GM18517 (cell line): ENCODE results near the gene POU3F1.
A peak's percentile ranks its signal among the peaks of the same experiment; 100 is the strongest.

ENCODE experiments used
- ATAC-seq: cut with Tn5 transposase; IDR thresholded peaks from one replicate; pipeline ENCODE4 v1.9.1; 2021; ENCODE audit warnings: mild to moderate bottlenecking, moderate library complexity; ENCODE audit not compliant: unreplicated experiment

POU3F1 gene

GRCh38 chr1:38074302-38074677 lies 27.7 kb upstream of the POU3F1 start:
- ATAC-seq, result no peak

- no peak for ATAC-seq
Observed at GRCh38 chr1:38073534-38074301, 27.1 kb upstream of the POU3F1 start.

GRCh38 chr1:38072858-38073257 lies 26.3 kb upstream of the POU3F1 start:
- ATAC-seq, result no peak

DNA sequence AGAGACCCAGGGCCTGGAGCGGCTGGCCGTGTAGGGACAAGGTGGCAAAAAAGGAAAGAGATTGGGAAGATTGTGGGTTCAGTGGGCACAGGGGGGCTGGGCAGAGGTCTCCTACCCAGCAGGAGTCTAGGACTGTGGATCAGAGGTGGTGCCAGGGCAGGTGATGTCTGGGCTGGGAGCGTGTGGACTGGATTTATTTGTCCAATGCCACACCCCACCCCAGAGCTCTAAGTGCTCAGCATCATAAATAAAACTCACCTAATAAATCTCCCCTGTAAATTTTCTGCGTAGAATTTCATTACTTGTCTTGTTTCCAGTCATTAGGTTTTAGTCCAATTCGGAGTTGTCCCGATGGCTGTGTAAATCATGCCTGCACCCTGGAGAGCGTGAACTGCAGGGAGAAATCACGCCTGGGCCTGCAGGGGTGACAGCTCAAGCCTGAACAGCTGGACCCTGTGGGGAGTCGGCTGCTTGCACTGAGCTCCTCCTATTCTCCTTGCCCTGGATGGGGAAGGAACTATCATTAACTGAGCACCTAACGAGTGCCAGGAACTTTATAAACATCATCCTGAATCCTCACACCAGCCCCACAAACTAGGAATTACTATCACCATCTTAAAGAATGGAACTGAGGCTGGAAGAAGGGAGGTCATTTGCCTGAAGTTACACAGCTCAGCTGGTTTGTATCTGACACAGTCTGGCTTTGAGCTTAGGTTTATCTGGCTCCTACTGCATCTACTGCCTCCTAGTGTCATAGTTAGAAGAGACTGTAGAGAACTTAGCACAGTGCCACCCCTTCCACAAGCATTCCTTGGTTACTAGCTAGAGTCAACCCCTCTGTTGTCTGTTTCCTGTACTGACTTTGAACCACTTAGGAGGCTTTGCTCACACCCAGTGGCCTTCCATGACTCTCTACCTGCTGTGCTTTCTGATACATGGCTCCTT lies 25.0 kb upstream of the POU3F1 start:
- no peak for ATAC-seq

DNA sequence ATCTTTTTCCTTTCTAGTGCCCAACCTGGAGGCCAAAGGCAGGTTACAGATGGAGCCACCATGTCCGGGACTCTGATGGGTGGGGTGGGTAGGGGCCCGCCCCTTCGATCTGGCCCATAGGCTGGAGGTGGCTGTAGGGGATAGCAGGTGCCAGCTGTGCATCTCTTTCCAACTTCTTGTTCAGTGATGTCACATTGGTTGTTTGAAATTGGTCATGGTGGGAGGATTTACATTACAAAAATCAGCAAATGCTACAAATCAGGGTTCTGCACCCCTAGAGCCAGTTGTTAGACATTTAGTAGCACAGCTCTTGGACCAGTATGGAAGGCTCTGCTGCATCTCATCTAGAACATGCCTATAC lies 22.4 kb upstream of the POU3F1 start:
- ATAC-seq, result no peak

DNA sequence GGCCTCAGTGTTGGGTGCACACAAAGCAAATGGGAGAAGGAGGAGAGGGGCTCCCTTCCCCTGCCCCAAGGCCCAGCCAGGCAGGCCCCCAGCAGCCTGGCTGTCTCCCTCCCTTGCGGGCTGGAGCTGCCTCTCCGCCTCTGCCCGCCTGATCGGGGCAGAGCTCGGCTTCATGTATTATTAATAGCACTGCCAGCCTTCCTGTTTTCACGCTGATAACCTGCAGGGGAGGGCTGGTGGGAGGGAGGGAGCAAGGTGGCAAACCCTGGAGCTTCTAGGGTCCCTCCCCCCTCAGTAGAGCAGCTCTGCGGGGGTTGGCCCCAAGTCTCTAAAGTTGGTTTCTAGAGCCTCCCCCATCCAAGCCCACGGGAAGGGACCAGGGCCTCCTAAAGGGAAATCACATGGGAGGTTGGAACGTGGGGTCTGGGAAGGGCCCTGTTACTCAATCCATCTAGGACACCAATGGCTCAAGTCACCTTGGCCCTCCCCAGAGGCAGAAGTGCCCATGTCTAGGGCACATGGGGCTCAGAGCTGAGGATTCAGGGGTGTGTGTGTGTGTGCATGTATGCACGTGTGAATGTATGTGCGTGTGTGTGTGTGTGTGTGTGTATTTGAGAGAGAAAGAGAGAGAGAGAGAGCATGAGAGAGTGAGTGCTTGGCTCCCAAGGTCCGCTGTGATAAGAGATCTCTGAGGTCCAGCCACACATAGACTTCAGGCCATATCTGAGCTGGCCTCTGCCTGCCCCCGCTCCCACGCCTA lies 21.8 kb upstream of the POU3F1 start:
- ATAC-seq, result no peak

- ATAC-seq, result no peak
Observed at GRCh38 chr1:38064197-38064903, 17.8 kb upstream of the POU3F1 start.

- ATAC-seq, result no peak
Observed at GRCh38 chr1:38063616-38064015, 17.0 kb upstream of the POU3F1 start.

DNA sequence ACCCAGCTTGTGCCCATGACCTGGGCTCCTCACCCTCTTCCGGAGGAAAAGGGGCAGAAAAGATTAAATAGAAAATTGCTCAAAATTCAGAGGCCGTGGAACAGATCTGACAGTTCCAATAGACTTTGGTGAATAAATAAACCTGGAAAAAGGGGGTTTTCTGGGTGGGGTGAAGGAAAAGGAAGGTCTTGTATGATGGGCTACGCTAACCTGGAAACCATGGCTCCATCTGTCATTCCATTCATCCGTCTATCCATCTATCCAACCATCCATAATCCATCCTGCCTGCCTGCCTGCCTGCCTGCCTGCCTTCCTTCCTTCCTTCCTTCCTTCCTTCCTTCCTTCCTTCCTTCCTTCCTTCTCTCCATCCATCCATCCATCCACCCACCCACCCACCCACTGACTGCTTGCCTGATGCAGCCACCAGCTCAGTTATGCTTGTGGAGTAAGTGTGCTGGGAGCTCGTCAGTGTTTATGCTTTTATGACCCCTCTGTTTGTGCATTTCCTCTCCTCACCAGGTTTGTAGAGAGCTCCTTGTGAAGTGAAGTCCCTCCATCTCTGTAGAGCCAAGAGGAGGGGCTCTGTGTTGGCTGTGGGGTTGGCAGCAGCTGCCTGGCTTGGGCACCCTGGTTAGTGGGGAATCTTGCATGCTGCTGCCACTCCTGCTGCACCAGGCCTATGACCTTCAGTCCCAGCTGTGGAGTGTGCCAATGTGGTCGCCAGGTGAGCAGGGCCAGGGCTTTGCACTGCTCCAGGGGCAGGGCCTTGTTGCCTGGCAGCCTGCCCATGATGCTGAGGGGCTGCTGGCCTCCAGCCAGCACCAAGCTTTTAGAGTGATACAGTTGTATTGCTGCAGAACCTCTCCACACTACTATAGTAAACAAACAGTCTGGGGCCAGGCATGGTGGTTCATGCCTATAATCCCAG lies 16.0 kb upstream of the POU3F1 start:
- no peak for ATAC-seq

GRCh38 chr1:38061883-38062328 lies 15.3 kb upstream of the POU3F1 start:
- ATAC-seq, result peak; percentile 57

GRCh38 chr1:38061290-38061689 lies 14.7 kb upstream of the POU3F1 start:
- no peak for ATAC-seq

DNA sequence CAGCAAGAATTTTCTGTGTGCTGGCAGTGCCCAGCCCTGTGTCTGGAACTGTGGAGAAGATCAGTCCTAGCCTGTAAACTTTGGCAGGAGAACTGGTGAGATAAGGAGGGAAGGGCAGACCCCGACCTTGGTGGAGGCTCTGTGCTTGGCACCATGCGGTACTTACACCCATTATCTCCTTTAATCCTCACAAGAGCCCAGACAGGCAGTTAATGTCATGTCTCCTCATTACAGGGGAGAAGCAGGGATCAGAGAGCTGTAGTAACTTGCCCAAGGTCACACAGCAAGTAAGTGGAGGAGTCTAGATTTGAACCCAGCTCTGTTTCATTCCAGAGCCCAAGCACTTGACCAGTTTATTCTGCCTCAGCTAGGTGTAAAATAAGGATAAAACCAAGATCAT lies 13.9 kb upstream of the POU3F1 start:
- ATAC-seq, result no peak

DNA sequence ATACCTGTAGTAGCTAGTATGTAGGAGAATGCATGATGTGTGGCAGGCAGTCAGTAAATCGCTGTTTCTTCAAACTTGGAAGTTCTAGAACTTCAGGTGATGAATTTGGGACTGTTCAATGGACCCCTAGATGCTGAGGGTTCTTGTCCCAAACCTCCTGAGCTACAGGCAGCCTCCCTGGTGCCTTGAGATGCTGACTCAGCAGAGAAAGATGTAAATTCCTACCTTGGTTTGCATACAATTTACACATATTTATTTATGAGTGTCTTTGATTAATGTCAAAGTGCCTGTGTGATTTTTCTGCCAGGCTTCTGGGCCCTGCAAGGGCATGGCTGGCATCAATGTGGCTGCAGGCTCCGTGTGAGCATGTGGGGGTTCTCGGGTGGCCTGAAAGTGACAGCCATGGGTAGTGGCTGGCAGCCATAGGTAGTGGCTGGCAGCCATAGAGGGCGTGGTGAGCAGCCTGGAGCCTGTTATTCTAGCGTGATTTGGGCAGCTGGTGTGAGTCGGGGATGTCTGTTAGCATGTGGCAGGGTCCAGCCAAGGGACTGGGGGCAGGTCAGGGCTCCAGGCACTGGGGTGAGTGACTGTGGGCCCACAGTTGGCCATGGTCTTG lies 13.2 kb upstream of the POU3F1 start:
- ATAC-seq, result no peak

- no peak for ATAC-seq
Observed at GRCh38 chr1:38055965-38056364, 9.4 kb upstream of the POU3F1 start.

DNA sequence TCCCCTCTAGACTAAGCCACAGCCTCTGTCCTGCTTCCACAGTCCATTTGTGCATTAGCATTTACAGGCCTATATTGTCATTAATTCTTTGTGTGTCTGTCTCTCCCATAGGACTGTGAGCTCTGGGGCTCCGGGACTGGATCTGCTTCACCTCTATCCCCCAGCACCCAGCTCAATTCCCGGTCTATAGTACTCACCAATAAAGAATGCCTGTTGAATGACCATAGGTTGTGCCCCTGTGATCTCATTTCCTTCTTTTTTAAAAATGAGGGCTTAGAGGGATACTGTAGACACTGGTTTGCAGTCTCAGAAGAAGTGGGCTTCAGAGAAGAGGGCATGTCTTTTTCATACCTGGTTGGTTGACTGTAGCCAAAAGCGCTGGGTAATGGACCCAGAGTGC lies 8.8 kb upstream of the POU3F1 start:
- ATAC-seq, result no peak

- ATAC-seq, result no peak
Observed at GRCh38 chr1:38053416-38054091, 7.0 kb upstream of the POU3F1 start.

DNA sequence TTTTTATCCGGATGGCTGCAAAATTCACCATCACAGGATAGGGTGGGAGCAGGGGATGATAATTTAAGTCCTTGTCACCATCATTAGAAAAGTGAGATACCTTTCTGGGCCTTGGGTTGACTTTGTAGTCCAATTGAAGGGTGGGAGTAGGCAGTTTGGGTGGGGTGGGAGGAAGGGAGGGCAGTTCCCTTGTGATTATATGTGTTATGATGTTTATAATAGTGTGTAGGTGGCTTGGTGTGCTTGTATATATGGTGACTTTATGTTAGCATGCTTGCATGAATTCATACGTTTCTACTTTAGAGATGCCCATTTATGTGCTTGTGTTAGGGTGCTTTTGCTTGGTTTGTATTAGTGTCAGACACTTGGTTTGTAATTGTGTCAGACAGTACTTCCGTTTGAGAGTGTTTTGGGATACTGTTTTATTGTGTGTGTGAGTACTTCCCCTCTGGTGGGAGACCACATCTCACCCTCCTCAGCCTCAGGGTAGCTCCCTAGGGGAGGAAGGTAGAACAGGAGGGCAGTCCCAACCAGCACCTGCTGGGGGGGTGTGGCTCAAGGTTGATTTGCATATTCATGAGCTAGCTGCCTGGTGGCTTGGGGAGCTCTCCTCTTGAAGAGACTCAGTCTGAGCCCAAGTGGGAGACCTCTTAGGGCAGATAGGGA lies 6.3 kb upstream of the POU3F1 start:
- ATAC-seq, result no peak

DNA sequence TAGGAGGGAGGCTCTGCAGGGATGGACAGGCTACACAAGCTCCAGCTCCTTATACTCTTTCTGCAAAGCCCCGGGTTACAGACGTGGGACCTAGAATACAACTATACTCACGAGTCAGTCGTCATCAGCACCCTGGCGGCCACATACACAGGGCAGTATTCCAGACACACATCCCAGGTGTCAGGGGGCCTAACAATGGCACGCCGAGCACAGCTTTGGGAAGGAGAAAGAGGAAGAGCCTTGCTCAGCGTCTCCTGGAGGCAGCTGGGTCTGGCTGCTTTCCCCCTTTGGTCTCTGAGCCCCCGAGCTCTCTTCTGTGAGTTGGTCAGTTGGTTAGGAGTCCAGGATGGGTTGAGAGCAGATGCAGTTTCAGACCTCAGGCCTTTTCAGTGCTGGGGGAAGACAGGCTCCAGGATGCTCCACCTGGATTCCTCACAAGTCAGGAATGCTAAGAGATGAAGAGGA lies 4.5 kb upstream of the POU3F1 start:
- no peak for ATAC-seq
